ENCODE data around the gene MN1.
"Not testable (repeated sequence)": the region's sequence is repeated elsewhere in the genome, so short reads cannot be mapped to it uniquely, and the experiment has no call there.

Gene MN1

DNA sequence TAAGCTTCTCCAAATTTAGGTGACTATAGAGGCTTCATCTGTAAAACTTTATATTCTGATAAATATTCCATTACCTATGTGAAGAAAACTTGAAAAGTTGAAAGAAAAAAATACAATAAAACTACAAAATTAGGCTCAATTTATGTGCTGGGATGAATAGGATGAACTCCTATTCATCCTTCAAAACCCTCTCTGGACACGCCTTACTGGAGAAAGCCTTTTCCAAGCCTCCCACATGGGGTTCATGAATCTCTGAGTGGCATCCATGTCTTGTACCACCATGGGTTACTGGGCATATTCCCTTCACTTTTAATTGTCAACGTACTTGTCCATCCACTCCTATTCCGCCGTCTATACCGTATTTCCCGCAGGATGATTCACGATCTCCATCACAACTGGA, 55.7 kb downstream of the MN1 start:
- H2AFZ ChIP-seq (ENCODE audit: low read depth, low read length, severe bottlenecking) = no peak overlapping the region
- H4K20me1 ChIP-seq (ENCODE audit: low read depth, low read length) = no peaks in the 10 kb centered on the region
- no peaks in the 10 kb centered on the region for H3K9me2 ChIP-seq (replicated peaks; ENCODE audit: insufficient read depth, low read length)
- no peaks in the 10 kb centered on the region for H3K27me3 ChIP-seq (ENCODE audit: low read length)
- H3K9ac ChIP-seq (ENCODE audit: low read length) = no peak overlapping the region
- H3F3A ChIP-seq (ENCODE audit: insufficient read depth) = no peaks in the 10 kb centered on the region
- no peak overlapping the region for H3K4me2 ChIP-seq (ENCODE audit: low read depth, low read length, poor library complexity, severe bottlenecking)
- H3K27ac ChIP-seq (ENCODE audit: low read depth, low read length) = no peak overlapping the region
- H3K79me2 ChIP-seq (ENCODE audit: insufficient read depth, low read length) = no peaks in the 10 kb centered on the region
- TF ChIP-seq, protein P1, sequence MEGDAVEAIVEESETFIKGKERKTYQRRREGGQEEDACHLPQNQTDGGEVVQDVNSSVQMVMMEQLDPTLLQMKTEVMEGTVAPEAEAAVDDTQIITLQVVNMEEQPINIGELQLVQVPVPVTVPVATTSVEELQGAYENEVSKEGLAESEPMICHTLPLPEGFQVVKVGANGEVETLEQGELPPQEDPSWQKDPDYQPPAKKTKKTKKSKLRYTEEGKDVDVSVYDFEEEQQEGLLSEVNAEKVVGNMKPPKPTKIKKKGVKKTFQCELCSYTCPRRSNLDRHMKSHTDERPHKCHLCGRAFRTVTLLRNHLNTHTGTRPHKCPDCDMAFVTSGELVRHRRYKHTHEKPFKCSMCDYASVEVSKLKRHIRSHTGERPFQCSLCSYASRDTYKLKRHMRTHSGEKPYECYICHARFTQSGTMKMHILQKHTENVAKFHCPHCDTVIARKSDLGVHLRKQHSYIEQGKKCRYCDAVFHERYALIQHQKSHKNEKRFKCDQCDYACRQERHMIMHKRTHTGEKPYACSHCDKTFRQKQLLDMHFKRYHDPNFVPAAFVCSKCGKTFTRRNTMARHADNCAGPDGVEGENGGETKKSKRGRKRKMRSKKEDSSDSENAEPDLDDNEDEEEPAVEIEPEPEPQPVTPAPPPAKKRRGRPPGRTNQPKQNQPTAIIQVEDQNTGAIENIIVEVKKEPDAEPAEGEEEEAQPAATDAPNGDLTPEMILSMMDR (IDR thresholded peaks at IDR 0.05; ENCODE audit: insufficient read depth, low read length, poor library complexity, severe bottlenecking) = no peak
- TF ChIP-seq EZH2phosphoT487 (conservative IDR thresholded peaks at IDR 0.05; ENCODE audit: low read length) = no peak
- no peaks in the 10 kb centered on the region for H3K36me3 ChIP-seq (ENCODE audit: low read length)
- H3K4me3 ChIP-seq (ENCODE audit: insufficient read depth, low read length, poor library complexity, severe bottlenecking) = no peak overlapping the region
- H3K9me3 ChIP-seq (ENCODE audit: insufficient read depth, low read length) = no peaks in the 10 kb centered on the region

DNA sequence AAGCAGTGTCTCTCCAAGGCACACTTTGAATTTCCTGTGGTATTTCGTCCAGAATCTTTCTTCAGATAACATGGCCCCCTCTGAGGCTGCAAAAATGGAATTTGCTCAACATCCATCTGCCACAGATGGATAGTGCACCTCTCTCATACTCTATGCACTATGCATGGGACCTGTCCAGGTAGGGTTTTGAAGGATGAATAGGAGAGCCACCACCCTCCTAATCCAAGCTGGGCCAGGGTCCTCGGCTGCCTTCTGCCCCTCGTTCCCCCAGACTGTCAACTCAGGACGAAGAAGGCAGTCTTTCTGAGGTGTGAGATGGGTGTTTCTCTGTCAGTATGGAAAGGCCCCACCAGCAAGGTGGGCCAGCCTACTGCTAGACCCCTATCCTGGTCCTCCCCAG, 56.4 kb downstream of the MN1 start:
- Histone ChIP-seq H3K9me3 (ENCODE audit: insufficient read depth, low read length) (no peaks in the 10 kb centered on the region), H3K36me3 (ENCODE audit: low read length) (no peaks in the 10 kb centered on the region), H3K4me2 (ENCODE audit: low read depth, low read length, poor library complexity, severe bottlenecking) (no peak overlapping the region), H3K9ac (ENCODE audit: low read length) (no peak overlapping the region), H3K9me2 (replicated peaks; ENCODE audit: insufficient read depth, low read length) (no peaks in the 10 kb centered on the region), H3K79me2 (ENCODE audit: insufficient read depth, low read length) (no peaks in the 10 kb centered on the region), H3K27me3 (ENCODE audit: low read length) (no peaks in the 10 kb centered on the region), H2AFZ (ENCODE audit: low read depth, low read length, severe bottlenecking) (no peak overlapping the region), H4K20me1 (ENCODE audit: low read depth, low read length) (no peaks in the 10 kb centered on the region), H3K27ac (ENCODE audit: low read depth, low read length) (no peak overlapping the region), H3K4me3 (ENCODE audit: insufficient read depth, low read length, poor library complexity, severe bottlenecking) (no peak overlapping the region), H3F3A (ENCODE audit: insufficient read depth) (no peaks in the 10 kb centered on the region)
- TF ChIP-seq EZH2phosphoT487 (conservative IDR thresholded peaks at IDR 0.05; ENCODE audit: low read length) = no peak
- TF ChIP-seq, protein P1 (IDR thresholded peaks at IDR 0.05; ENCODE audit: insufficient read depth, low read length, poor library complexity, severe bottlenecking) = no peak

DNA sequence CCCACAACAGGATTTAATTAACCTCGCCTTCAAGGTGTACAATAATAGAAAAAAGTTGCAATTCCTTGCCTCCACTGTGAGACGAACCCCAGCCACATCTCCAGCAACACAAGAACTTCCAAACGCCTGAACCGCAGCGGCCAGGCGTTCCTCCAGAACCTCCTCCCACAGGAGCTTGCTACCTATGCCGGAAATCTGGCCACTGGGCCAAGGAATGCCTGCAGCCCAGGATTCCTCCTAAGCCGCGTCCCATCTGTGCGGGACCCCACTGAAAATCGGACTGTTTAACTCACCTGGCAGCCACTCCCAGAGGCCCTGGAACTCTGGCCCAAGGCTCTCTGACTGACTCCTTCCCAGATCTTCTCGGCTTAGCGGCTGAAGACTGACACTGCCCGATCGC, 57.5 kb downstream of the MN1 start:
- H3K79me2 ChIP-seq (ENCODE audit: insufficient read depth, low read length); H3F3A ChIP-seq (ENCODE audit: insufficient read depth); H4K20me1 ChIP-seq (ENCODE audit: low read depth, low read length); H3K9me3 ChIP-seq (ENCODE audit: insufficient read depth, low read length); H3K36me3 ChIP-seq (ENCODE audit: low read length); H3K27me3 ChIP-seq (ENCODE audit: low read length); H3K4me3 ChIP-seq (ENCODE audit: insufficient read depth, low read length, poor library complexity, severe bottlenecking); H3K9me2 ChIP-seq (replicated peaks; ENCODE audit: insufficient read depth, low read length); H3K27ac ChIP-seq (ENCODE audit: low read depth, low read length); H3K4me2 ChIP-seq (ENCODE audit: low read depth, low read length, poor library complexity, severe bottlenecking); H2AFZ ChIP-seq (ENCODE audit: low read depth, low read length, severe bottlenecking); H3K9ac ChIP-seq (ENCODE audit: low read length): not testable (repeated sequence)

DNA sequence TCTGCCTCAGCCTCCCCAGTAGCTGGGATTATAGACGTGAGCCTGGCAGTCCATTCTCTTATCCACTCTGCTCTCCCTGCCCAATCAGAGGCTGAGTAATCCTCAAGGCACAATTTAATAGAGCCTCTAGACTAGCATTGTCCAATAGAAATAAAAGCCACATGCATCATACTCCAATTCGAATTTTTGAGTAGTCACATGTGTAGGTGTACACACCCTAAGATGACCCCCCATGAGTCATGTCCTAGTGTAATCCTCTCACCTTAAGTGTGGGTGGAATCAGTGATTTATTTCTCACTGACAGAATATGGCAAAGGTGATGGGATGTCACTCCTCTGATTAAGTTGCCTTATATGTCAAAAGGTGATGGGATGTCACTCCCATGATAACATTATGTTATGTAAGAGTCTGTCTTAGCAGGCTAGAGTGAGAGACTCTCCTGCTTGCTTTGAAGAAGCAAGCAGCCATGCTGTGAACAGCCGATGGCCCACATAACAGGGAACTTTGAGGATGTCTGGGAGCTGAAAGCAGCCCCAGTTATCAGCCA, 61.3 kb downstream of the MN1 start:
- H3K9me3 ChIP-seq (ENCODE audit: insufficient read depth, low read length) = no peaks in the 10 kb centered on the region
- H3K9ac ChIP-seq (ENCODE audit: low read length) = no peak overlapping the region
- no peaks in the 10 kb centered on the region for H3K79me2 ChIP-seq (ENCODE audit: insufficient read depth, low read length)
- no peaks in the 10 kb centered on the region for H4K20me1 ChIP-seq (ENCODE audit: low read depth, low read length)
- TF ChIP-seq, protein P1 (IDR thresholded peaks at IDR 0.05; ENCODE audit: insufficient read depth, low read length, poor library complexity, severe bottlenecking) = no peak
- TF ChIP-seq EZH2phosphoT487 (conservative IDR thresholded peaks at IDR 0.05; ENCODE audit: low read length) = no peak
- H3K9me2 ChIP-seq (replicated peaks; ENCODE audit: insufficient read depth, low read length) = no peaks in the 10 kb centered on the region
- H3K36me3 ChIP-seq (ENCODE audit: low read length) = no peaks in the 10 kb centered on the region
- H2AFZ ChIP-seq (ENCODE audit: low read depth, low read length, severe bottlenecking) = no peak overlapping the region
- H3K4me2 ChIP-seq (ENCODE audit: low read depth, low read length, poor library complexity, severe bottlenecking) = no peak overlapping the region
- H3K4me3 ChIP-seq (ENCODE audit: insufficient read depth, low read length, poor library complexity, severe bottlenecking) = no peak overlapping the region
- H3F3A ChIP-seq (ENCODE audit: insufficient read depth) = no peaks in the 10 kb centered on the region
- H3K27me3 ChIP-seq (ENCODE audit: low read length) = no peaks in the 10 kb centered on the region
- no peak overlapping the region for H3K27ac ChIP-seq (ENCODE audit: low read depth, low read length)

Measured in SU-DHL-6 (cell line).